OCI-LY3 (cell line): ENCODE results near the gene SSPN.

Experiments
- H2AFZ ChIP-seq: fragments of 200-600, 300-600 bp; shearing (Covaris generic); 2 replicates; pipeline ENCODE4 v1.6.0; 2014; ENCODE audit warnings: antibody characterized with exemption, low read depth, low read length
- H3K27ac ChIP-seq: fragments of 200-600, 300-600 bp; sonication (generic); 2 replicates; pipeline ENCODE4 v1.5.1; 2014; ENCODE audit warnings: mild to moderate bottlenecking, low read length, moderate library complexity, mixed read lengths
- H3K27me3 ChIP-seq: fragments of 200-600, 300-600 bp; sonication (generic); 2 replicates; pipeline ENCODE4 v1.6.1; 2014; ENCODE audit warnings: low read depth, low read length, mixed read lengths
- H3K36me3 ChIP-seq: fragments of 200-600, 300-600 bp; sonication (generic); replicated peaks from 2 replicates; pipeline ENCODE3; 2014; ENCODE audit warnings: low read depth, low read length, mixed read lengths
- H3K4me1 ChIP-seq: fragments of 300-600, 200-600 bp; sonication (generic); 2 replicates; pipeline ENCODE4 v1.6.1; 2014; ENCODE audit warnings: low read length, mixed read lengths
- H3K4me2 ChIP-seq: fragments of 200-600, 300-600 bp; sonication (generic); 2 replicates; pipeline ENCODE4 v1.6.1; 2014; ENCODE audit warnings: low read length, mixed read lengths
- H3K4me3 ChIP-seq: fragments of 300-600, 200-600 bp; sonication (generic); 2 replicates; pipeline ENCODE4 v1.5.1; 2014; ENCODE audit warnings: antibody characterized with exemption, mild to moderate bottlenecking, low read length, moderate library complexity
- H3K79me2 ChIP-seq: fragments of 300-600, 200-600 bp; shearing (Covaris generic); 2 replicates; pipeline ENCODE4 v1.6.1; 2014; ENCODE audit warnings: mild to moderate bottlenecking, low read length, mixed read lengths
- H3K9ac ChIP-seq: fragments of 300-600, 200-600 bp; shearing (Covaris generic); 2 replicates; pipeline ENCODE4 v1.6.0; 2014; ENCODE audit warnings: mild to moderate bottlenecking, low read length, moderate library complexity
- H3K9me3 ChIP-seq: fragments of 200-600, 300-600 bp; shearing (Covaris generic); 2 replicates; pipeline ENCODE4 v1.6.1; 2014; ENCODE audit warnings: low read length, mixed read lengths; ENCODE audit not compliant: insufficient read depth
- H4K20me1 ChIP-seq: fragments of 200-600, 300-600 bp; sonication (generic); 2 replicates; pipeline ENCODE4 v1.6.1; 2016; ENCODE audit warnings: low read length, mixed read lengths; ENCODE audit not compliant: insufficient read depth
- CTCF ChIP-seq: fragments of 200-600, 300-600 bp; sonication (generic); IDR thresholded peaks from 2 replicates; pipeline ENCODE4 v1.5.1; 2014; ENCODE audit warnings: antibody characterized with exemption, low read length, low read depth
- EZH2phosphoT487 ChIP-seq: fragments of 200-600 bp; shearing (Covaris generic); IDR thresholded peaks from 2 replicates; pipeline ENCODE4 v1.6.1; 2018; ENCODE audit warnings: antibody characterized with exemption, mixed run types, low read depth

Gene SSPN

GRCh38 chr12:26152507-26153102 lies 42.8 kb upstream of the SSPN start:
- H3K9ac ChIP-seq: no peak overlapping the region
- H3K4me3 ChIP-seq: no peak overlapping the region
- H3K27ac ChIP-seq: no peak overlapping the region
- no peaks in the 10 kb centered on the region for H3K36me3 ChIP-seq
- no peak overlapping the region for H2AFZ ChIP-seq
- no peaks in the 10 kb centered on the region for H4K20me1 ChIP-seq
- H3K4me1 ChIP-seq: peaks cover 30% of the 10 kb centered on the region
- no peaks in the 10 kb centered on the region; the same call in 1 of the 2 replicates for H3K9me3 ChIP-seq
- peaks cover 24% of the 10 kb centered on the region for H3K27me3 ChIP-seq
- H3K79me2 ChIP-seq: no peaks in the 10 kb centered on the region
- H3K4me2 ChIP-seq: no peak overlapping the region
- no peak for TF ChIP-seq EZH2phosphoT487
- TF ChIP-seq CTCF: no peak

GRCh38 chr12:26153421-26154154 lies 41.8 kb upstream of the SSPN start:
- H3K4me2 ChIP-seq: no peak overlapping the region

GRCh38 chr12:26156201-26156871 lies 39.0 kb upstream of the SSPN start:
- Histone ChIP-seq H3K27me3 (peaks cover 22% of the 10 kb centered on the region), H4K20me1 (no peaks in the 10 kb centered on the region), H3K4me2 (peak overlapping the region; percentile 89), H3K4me3 (peak overlapping the region; percentile 69), H2AFZ (peak overlapping the region; percentile 11; the same call in 1 of the 2 replicates), H3K9ac (peak overlapping the region; percentile 49), H3K27ac (peak overlapping the region; percentile 66), H3K36me3 (no peaks in the 10 kb centered on the region), H3K79me2 (no peaks in the 10 kb centered on the region), H3K4me1 (peaks cover 42% of the 10 kb centered on the region), H3K9me3 (no peaks in the 10 kb centered on the region; the same call in 1 of the 2 replicates)
- no peak for TF ChIP-seq EZH2phosphoT487
- TF ChIP-seq CTCF: no peak

More at GRCh38 chr12:26153421-26154154, 41.8 kb upstream of the SSPN start:
- no peak for TF ChIP-seq CTCF
- TF ChIP-seq EZH2phosphoT487: no peak
- Histone ChIP-seq H3K9ac (no peak overlapping the region), H3K4me1 (peaks cover 40% of the 10 kb centered on the region), H3K9me3 (no peaks in the 10 kb centered on the region; the same call in 1 of the 2 replicates), H2AFZ (no peak overlapping the region), H3K36me3 (no peaks in the 10 kb centered on the region), H3K27me3 (peaks cover 24% of the 10 kb centered on the region), H4K20me1 (no peaks in the 10 kb centered on the region), H3K27ac (no peak overlapping the region), H3K4me3 (no peak overlapping the region), H3K79me2 (no peaks in the 10 kb centered on the region)

GRCh38 chr12:26157001-26157400 lies 38.4 kb upstream of the SSPN start:
- H3K4me1 ChIP-seq: peaks cover 46% of the 10 kb centered on the region
- H3K36me3 ChIP-seq: no peaks in the 10 kb centered on the region
- peak overlapping the region; percentile 69 for H3K4me3 ChIP-seq
- H4K20me1 ChIP-seq: no peaks in the 10 kb centered on the region
- peak overlapping the region; percentile 7; the same call in 1 of the 2 replicates for H3K9ac ChIP-seq
- H3K27ac ChIP-seq: peak overlapping the region; percentile 66
- H3K79me2 ChIP-seq: no peaks in the 10 kb centered on the region
- peak overlapping the region; percentile 89 for H3K4me2 ChIP-seq
- no peaks in the 10 kb centered on the region; the same call in 1 of the 2 replicates for H3K9me3 ChIP-seq
- TF ChIP-seq EZH2phosphoT487 (no peak), CTCF (no peak)
- no peak overlapping the region for H2AFZ ChIP-seq
- H3K27me3 ChIP-seq: peaks cover 21% of the 10 kb centered on the region
